GM19240 (cell line): Measurements from ENCODE around the gene POU2F1.
"Not testable (repeated sequence)": the region's sequence is repeated elsewhere in the genome, so short reads cannot be mapped to it uniquely, and the experiment has no call there.

Source experiments
- DNase-seq: peaks from one replicate; pipeline ENCODE4 v3.0.0; 2011; ENCODE audit warnings: low spot score; ENCODE audit not compliant: insufficient read length

Gene POU2F1

GRCh38 chr1:167230437-167230836, 9.8 kb downstream of the POU2F1 start:
- no peak for DNase-seq

DNA sequence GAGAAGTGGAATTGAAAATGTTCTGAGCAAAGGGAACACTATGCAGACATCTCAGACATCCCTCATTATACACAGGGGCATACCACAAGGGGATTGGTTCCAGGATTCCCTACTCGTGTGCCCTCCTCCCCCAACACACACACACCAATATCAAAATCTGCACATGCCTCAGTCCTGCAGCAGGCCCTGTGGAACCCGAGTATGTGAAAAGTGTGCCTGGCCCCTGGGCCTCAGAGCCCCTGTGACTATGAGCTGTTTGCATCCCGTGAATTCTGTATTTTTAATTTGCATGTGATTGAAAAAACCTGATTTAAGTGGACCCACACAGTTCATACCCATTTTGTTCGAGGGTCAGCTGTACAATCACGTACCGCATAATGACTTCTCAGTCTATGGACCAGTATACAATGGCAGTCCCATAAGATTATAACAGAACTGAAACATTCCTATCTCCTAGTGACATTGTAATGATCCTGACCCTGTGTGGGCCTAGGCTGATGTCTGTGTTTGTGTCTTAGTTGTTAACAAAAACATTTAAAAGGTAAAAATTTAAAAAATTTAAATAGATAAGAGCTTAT, 11.3 kb downstream of the POU2F1 start:
- no peak for DNase-seq

GRCh38 chr1:167232801-167233200, 12.1 kb downstream of the POU2F1 start:
- DNase-seq = no peak

DNA sequence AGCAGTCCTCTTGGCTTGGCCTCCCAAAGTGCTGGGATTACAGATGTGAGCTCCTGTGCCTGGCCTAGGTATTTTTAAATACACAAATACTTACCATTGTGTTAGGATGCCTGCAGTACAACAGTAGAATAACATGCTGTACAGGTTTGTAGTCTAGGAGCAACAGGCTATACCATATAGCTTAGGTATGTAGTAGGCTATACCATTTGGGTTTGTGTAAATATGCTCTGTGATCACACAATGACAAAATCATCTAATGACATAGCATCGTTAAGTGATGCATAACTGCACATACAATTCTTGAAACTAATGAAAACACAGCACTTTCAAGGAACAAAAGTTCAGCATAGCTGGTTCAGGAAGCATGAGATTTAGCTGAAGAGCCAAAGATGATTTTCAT, 12.7 kb downstream of the POU2F1 start:
- DNase-seq = no peak

DNA sequence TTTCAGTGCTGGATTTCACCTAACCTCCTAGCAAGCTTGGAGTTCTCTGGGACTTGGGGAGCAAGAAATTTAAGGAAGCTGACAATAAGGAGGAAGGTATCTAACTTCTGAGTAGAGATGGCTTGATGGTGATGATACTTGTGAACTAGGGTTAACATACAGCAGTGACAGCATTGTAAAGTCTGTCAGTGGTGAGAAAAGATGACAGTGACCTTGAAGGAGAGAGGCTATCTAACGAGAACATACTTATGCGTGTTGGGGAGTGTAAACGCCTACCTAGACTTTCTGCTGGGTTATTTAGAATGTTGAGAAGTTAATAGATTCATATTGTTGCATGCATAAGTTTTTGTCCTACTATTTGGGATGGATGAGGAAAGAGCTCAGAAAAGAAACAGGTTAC, 16.3 kb downstream of the POU2F1 start:
- DNase-seq = no peak

DNA sequence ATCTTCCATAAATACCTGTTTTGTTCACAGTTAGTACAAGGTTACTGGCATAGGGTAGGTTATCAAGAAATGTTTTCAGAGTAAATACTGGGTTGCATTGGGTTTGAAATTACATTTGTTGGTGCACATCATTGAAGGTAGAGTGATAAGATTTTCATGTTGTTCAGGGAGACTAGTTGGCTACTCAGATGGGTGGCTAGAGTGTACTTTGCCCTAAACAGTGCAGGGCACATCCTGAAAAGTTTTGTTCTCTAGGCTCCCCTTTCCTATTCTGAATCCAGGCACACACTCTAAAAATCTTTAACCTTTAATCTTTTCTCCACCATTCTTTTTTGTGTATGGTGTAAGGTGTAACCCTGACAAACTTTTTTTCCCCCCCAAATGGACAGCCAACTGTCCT, 18.0 kb downstream of the POU2F1 start:
- DNase-seq = no peak

- DNase-seq = no peak
These were observed 18.6 kb downstream of the POU2F1 start for GRCh38 chr1:167239257-167239656.

GRCh38 chr1:167244244-167244643, 23.6 kb downstream of the POU2F1 start:
- no peak for DNase-seq

GRCh38 chr1:167245168-167245567, 24.5 kb downstream of the POU2F1 start:
- DNase-seq = not testable (repeated sequence)

DNA sequence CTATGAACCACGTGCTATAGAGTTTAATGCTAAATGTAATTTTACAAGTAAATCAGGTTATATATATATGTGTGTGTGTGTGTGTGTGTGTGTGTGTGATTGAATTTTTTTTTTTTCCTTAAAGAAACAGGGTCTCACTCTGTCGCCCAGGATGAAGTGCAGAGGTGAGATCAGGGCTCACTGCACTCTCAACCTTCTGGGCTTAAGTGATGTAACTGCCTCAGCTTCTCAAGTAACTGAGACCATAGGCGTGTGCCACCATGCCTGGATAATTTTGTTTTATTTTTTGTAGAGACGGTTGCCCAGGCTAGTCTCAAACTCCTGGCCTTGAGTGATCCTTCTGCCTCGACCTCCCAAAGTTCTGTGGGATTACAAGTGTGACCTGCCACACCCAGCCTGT, 26.3 kb downstream of the POU2F1 start:
- no peak for DNase-seq

DNA sequence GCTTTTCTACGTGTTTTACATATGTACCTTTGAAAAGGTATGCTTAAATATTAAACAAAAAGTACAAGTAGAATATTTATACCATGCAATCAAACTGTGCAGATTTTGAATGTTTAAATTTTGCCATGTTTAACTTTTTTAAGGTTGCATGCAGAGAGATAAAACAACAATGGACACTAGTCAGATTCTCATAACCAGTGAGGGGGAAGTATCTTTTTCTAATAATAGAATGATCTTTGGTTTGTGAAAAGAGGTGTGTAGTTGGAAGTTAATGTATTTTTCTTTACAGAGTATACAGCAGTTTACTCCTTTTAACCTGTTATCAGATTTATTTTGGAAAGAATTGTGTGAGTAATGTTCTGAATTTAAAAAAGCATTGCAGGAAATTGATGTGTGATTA, 27.1 kb downstream of the POU2F1 start:
- no peak for DNase-seq

GRCh38 chr1:167248707-167249642, 28.3 kb downstream of the POU2F1 start:
- no peak for DNase-seq

GRCh38 chr1:167249702-167250101, 29.0 kb downstream of the POU2F1 start:
- no peak for DNase-seq

DNA sequence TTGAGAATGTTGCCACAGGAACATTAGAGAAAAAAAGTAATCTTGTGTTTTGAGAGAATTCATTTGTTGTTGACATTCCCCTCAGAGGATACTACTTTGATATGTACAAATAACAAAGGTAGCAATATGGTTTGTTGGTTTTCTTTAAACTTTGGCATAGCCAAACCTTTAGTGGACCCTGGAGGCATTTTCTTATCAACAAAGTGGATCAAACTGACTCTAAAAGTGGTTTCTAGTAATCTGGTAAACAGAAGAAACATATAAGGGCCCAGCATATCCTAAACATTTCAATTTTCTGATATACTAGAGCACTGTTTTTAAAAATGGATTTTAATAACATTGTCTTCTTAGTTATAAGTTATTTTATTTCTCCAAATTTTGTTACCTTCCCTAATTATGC, 29.8 kb downstream of the POU2F1 start:
- no peak for DNase-seq

DNA sequence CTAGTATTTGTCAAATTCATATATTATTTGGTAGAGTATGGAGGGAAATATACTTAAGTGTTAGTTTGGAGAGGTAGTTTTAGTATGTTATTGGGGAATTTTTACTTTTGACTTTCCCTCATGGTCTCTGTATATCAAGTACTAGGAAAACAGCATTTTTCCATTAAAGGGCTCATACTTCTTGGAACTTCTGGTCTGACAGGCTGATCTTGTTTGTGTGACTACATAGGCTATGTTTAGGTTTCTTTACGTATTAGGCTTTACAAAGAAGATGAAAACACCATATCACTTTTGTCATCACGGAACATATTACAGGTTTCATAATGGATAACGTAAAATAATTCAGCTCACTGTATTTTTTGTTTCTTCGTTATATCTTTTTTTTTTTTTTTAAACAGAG, 30.8 kb downstream of the POU2F1 start:
- DNase-seq = no peak

- DNase-seq = no peak
These were observed 32.3 kb downstream of the POU2F1 start for GRCh38 chr1:167252986-167253385.

GRCh38 chr1:167258858-167259257, 38.2 kb downstream of the POU2F1 start:
- DNase-seq = no peak

GRCh38 chr1:167262836-167263235, 42.1 kb downstream of the POU2F1 start:
- DNase-seq = no peak

DNA sequence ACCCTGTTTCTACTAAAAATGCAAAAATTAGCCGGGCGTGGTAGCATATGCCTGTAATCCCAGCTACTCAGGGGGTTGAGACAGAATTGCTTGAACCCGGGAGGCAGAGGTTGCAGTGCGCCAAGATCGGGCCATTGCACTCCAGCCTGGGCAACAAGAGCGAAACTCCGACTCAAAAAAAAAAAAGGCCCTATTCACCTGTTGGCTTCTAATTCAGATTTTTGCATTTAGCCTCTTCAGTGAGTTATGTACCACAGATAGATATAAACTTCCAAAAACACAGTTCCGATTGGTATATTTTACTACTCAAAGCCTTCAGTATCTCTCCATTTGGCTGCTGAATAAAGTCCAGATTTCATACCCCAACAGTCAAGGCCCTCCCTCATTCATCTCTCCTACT, 42.7 kb downstream of the POU2F1 start:
- DNase-seq = no peak

DNA sequence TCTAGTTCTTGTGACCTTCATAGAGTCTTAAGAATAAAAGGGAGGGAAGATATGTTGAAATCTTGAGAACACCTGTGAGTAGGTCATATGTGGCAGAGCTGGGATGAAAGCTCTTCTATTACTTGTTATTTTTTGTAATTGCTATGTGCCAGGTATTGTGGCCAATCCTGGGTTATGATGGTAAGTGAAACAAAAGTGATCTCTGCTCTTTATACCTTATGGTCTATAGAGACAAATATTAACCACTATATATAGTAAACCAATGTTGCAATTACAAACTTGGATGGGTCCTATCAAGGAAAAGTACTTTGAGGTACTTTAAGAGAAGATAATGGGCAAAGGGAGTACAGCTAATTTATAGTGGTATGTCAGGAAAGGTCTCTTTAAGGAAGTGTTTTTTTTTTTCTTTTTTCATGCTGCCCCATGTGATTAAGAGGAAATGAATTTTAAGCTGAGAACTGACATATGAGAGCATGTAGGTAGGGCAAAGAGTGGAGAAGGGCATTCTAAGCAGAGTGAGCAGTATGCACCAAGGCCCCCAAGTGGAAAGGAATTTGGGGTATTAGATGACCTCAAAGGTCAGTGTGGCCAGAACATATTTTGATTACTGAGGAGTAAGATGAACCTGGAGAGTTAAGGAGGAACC, 43.3 kb downstream of the POU2F1 start:
- no peak for DNase-seq

- no peak for DNase-seq
These were observed 46.3 kb downstream of the POU2F1 start for GRCh38 chr1:167266965-167267364.

DNA sequence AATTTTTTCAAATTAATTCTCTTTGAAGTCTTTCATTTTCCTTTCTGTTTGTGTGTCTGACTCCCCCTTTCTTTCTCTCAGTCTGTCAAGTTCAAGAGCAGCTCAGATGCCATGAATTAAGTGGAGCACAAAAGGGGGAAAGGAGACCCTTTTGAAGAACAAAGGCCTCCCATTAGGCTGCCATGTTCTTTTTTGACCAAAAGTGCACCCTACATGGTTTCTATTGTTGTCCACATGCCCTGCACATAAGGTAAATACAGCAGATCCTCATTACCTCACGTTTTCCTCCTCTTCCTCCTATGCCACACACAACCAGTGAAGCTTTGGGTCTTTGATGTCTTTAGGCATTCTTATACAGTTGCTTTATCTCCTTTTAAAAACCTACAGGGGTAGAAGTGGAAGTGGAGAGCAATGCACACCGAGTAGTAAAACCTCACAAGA, 47.7 kb downstream of the POU2F1 start:
- no peak for DNase-seq
